Medulla oblongata (tissue), 1 donor: ENCODE measurements around the gene TSPAN12.
"Not testable (repeated sequence)": the region's sequence is repeated elsewhere in the genome, so short reads cannot be mapped to it uniquely, and the experiment has no call there.

Experiments
- DNase-seq: peaks from one replicate; pipeline ENCODE4 v3.0.0-alpha.2; 2015; ENCODE audit errors: extremely low spot score

TSPAN12 gene, protein sequence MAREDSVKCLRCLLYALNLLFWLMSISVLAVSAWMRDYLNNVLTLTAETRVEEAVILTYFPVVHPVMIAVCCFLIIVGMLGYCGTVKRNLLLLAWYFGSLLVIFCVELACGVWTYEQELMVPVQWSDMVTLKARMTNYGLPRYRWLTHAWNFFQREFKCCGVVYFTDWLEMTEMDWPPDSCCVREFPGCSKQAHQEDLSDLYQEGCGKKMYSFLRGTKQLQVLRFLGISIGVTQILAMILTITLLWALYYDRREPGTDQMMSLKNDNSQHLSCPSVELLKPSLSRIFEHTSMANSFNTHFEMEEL

DNA sequence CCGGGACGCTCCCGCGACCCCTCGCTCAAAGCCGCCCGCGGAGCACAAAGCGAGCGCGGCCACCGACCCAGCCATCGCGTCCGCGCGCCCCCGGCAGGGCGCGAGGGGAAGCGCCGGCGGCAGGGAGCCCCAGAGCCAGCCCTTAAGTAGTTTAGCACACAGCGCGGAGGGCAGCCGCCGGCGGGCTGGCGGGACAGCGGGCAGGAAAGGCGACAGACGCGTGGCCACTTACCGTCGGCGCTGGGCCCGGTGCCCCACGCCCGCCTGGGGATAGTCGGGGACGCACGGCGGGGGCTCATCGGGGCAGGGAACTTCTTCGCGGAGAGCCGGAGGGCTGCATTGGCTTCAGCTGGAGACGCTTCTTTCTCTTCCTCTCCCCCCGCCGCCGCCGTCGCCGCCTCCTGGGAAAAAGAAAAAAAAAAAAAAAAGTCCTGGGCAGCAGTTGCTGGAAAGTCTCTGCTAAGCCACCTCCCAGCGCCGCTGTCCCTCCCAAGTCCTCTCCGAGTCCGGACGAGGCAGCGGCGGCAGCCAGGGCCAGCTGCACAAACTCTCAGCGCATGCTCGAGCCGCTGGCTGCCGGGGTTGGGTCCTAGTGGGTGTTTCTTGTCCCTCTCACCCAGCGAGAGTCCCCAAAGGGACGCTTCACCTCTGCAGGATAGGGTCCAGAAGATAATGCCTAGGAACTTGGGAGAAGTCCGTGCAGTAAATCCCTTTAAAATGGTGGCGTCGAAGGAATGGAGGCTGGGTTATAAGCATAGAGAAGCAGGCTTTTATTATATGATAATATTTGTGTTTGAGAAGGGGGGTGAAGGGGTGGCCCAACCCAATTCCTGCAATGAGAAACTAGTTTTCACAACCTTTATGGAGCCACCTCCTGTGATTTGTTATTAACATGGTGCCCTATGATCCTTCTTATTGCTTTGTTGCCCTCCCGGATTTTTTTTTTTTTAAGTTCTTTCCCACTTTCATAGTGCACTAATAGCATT lies at the start of gene TSPAN12:
TSPAN12 (minus strand) TSS at position 557 of the 986 bp plus-strand sequence. CDS start 1,381 bp downstream, outside the sequence.
- peak; percentile 75 for DNase-seq

DNA sequence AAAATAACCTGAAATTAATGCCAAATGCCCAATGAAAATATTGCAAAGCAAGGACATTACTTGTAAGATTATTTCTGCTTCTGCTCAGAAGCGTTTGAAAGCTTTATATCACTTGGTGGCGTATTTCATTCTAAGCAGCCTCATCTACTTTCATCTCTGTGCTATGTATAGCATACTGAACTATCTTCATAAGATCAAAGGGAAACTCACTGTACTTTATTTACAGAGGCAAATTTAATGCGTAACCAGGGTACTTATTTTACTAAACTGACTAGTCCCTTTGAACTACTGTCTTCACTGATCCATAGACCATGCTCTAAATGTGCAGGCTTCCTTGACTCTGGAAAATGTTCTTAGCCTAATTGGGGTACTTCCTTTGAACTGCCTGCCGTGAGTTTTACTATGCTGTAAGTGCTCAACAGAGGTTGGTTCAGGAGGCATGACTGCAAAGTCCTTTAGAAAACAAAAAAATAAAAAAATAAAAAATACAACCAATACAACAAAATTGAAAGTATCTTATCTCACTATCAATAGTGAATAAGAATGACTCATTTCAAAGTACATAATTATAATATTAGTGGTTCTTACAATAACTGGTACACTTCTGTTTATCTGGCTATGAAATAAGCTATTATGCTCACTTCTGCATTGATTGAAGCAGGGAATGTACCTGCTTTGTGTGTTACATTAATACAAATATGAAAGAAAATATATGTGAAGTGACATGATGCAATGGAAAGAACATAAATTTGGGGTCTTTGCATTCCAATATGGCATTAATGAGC lies 41.0 kb upstream of the TSPAN12 start:
- no peak for DNase-seq

DNA sequence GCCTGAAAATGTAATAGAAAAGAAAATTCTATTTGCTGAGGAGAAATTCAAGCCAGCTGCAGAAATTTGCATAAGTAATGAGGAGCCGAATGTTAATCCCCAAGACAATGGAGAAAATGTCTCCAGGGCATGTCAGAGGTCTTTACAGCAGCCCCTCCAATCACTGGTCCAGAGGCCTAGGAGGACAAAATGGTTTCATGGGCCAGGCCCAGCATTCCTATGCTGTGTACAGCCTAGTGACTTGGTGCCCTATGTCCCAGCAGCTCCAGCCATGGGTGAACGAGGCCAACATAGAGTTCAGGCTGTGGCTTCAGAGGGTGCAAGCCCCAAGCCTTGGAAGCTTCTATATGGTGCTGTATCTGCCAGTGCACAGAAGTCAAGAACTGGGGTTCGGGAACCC lies 37.3 kb upstream of the TSPAN12 start:
- DNase-seq = not testable (repeated sequence)

- not testable (repeated sequence) for DNase-seq
Observed at GRCh38 chr7:120885602-120886001, 27.7 kb upstream of the TSPAN12 start.

GRCh38 chr7:120877701-120878100 lies 19.8 kb upstream of the TSPAN12 start:
- DNase-seq = no peak

GRCh38 chr7:120876922-120877321 lies 19.0 kb upstream of the TSPAN12 start:
- DNase-seq = no peak

GRCh38 chr7:120874722-120875121 lies 16.8 kb upstream of the TSPAN12 start:
- no peak for DNase-seq

GRCh38 chr7:120874016-120874415 lies 16.1 kb upstream of the TSPAN12 start:
- no peak for DNase-seq

DNA sequence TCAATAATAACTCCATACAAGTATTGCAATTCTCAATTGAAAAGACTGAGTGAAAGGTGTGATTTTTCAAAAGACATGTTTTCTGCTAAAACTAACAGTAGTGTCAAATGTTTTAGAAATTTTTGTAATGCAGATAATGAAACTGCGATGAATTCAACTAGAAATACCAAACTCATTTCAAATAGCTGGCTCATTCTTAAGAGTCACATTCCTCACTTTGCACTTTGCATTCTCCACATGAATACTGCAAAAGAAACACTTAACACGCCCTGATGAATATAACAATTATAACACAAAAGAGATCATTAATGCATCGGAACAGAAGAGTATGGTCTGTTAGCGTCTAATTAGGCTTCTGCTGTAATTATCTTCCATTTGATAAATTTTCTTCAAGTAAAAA lies 15.5 kb upstream of the TSPAN12 start:
- no peak for DNase-seq

DNA sequence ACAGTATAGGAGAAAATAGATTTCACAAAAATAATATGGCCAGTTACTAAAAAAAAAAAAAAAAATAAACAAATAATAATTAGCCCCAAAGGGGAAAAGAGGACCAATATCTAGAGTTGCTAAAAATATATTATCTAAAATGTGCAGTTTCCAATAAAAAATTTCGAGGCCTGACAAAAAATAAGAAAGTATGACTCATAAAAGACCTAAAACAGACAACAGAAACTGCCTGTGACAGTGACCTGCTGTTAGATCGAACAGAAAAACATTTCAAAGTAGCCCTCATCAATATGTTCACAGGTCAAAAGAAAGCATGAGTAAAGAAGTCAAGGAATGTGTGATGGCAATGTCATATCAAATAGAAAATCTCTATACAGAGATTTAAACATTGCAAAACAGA lies 11.8 kb upstream of the TSPAN12 start:
- no peak for DNase-seq

DNA sequence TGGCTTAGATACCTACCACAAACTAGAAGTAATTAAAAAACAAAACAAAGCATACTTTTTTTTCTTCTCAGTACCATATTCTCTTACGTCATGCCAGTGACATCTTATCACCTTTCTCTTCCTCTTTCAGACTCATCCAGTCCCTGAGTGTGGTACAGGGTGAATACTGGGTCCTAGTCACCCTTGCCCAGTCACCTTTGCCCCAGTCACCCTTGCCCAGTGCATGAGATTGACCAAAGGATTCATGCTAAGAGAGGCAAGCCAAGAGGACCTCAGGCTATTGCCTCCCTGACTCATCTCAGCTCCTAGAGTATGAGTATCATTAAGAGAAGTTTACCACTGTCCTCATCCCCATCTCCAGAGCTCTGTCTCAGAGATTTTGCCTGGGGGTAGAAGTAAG lies 10.0 kb upstream of the TSPAN12 start:
- no peak for DNase-seq

DNA sequence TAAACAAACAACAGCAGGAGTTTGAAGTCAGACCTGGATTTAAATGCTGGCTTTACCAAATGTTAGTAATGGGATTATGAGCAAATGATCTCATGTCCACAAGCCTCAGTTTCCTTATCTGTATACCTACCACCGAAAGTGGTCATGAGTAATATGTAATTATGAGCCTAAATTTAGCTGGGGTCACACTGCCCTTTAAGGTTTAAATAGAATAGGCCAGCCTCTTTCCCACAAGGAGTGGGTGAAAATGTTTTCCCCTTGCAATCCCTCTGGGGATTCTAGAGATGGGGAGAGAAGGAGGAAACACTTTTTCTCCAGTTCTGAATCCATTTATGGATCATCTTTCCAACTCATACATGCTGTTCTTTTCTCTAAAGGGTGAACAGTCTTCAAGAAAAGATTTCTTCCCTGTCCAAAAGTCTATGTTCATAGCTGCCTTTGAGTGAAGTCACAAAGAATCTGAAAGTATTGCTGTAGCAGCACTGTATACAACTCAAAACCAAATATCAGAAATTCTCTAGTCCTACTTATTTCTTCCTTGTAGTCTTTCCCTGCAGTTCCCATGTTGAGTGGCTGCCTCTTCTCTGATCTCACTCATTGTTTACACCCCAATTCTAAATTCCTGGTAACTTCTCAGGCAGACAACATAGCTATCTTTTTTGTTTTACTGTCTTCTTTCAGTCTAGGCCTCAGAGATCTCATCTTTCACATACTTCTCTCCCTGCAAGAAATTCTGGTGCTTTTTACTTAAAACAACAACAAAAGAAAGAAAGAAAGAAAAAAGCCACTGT lies 7.4 kb upstream of the TSPAN12 start:
- DNase-seq = no peak

GRCh38 chr7:120864141-120864900 lies 6.4 kb upstream of the TSPAN12 start:
- no peak for DNase-seq

DNA sequence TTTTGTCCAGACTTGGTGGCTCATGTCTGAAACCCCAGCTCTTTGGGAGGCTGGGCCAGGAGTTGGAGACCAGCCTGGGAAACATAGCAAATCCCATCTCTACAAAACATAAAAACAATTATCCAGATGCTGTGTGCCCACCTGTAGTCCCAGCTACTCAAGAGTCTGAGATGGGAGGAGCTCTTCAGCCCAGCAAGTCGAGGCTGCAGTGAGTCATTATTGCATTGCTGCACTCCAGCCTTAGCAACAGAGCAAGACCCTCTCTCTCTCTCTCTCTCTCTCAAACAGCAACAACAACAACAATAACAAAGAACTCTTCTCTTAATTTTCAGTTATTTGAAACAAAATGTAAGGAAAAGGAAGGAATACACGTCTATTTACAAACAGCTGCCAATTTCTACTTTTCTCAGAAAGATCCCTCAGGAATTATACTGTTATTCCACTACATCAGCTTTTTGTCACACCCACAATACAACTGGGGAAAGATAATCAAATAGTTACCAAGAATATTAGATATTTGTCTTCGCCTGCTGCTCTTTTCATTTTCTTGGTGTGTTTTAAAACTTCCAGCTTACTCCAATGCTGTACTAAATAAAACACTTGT lies 5.1 kb upstream of the TSPAN12 start:
- no peak for DNase-seq

GRCh38 chr7:120860156-120860555 lies 2.2 kb upstream of the TSPAN12 start:
- no peak for DNase-seq

DNA sequence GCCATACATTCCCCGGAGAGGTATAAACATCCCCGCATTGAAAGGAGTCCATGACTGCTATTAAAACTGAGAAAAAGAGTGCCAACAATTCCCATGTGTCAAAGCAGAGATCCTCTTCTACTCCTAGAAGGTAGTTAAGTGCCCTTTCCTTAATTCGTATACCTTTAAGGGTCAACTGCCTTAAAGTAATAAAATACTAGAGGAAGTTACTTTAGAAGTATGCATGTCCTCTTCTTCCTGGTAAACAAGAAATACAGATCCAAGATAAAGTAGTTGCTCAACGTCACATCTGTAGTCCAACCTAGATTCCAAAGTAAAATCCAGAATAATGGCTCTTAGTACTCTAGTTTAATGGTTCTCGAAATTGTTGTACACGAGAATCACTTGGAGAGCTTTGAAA lies 1.5 kb upstream of the TSPAN12 start:
- DNase-seq = no peak

GRCh38 chr7:120856621-120857352 lies 1.2 kb downstream of the TSPAN12 start:
- DNase-seq = peak; percentile 26

GRCh38 chr7:120856198-120856597 lies 1.7 kb downstream of the TSPAN12 start:
- DNase-seq = no peak

DNA sequence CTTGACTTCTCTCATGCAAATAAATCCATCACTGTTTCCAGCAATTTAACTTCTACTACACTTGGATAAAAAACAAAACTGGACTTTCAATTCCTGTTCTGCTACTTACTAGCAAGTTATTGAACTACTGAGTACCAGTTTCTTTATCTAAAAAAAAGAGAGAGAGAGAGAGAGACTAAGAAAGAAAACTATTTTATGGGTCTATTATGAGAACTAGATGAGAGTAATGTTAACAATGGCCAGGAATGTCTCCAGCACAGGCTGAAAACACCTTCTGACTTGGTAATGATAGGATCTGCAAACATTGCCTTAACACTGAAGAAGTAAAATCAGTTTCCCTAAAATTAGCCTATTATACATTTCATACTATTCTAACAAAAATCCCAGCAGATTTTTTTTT lies 5.2 kb downstream of the TSPAN12 start:
- no peak for DNase-seq
